Neural progenitor cell (in vitro differentiated cells): ENCODE measurements around the gene ATP13A3. TPM values are rescaled to one million over a fixed set of nuclear protein-coding genes. Genes with fewer than 3 reads are reported as not detected.

Source experiments
- DNase-seq: peaks from one replicate; pipeline ENCODE4 v3.0.0-alpha.2; 2016; ENCODE audit warnings: low spot score
- H2AFZ ChIP-seq: fragments of 200-600 bp; sonication (generic); replicated peaks from 2 replicates; pipeline ENCODE4 v1.6.1; 2016; ENCODE audit warnings: antibody characterized with exemption
- H3F3A ChIP-seq: fragments of 200-600 bp; sonication (generic); 2 replicates; pipeline ENCODE4 v1.6.1; 2016; ENCODE audit warnings: antibody characterized with exemption, low read depth
- H3K27ac ChIP-seq: fragments of 200-600 bp; sonication (generic); 2 replicates; pipeline ENCODE4 v1.5.1; 2016; ENCODE audit warnings: mild to moderate bottlenecking
- H3K27me3 ChIP-seq: fragments of 200-600 bp; sonication (generic); 2 replicates; pipeline ENCODE4 v1.6.1; 2016; ENCODE audit warnings: mild to moderate bottlenecking, moderate library complexity
- H3K36me3 ChIP-seq: fragments of 200-600 bp; sonication (generic); 2 replicates; pipeline ENCODE4 v1.5.1; 2016
- H3K4me1 ChIP-seq: fragments of 200-600 bp; sonication (generic); 2 replicates; pipeline ENCODE4 v1.6.1; 2016; ENCODE audit warnings: mixed run types
- H3K4me2 ChIP-seq: fragments of 200-600 bp; sonication (generic); 2 replicates; pipeline ENCODE4 v1.6.1; 2016
- H3K4me3 ChIP-seq: fragments of 200-600 bp; sonication (generic); 2 replicates; pipeline ENCODE4 v1.5.1; 2016
- H3K79me2 ChIP-seq: fragments of 200-600 bp; sonication (generic); 2 replicates; pipeline ENCODE4 v1.6.1; 2016; ENCODE audit warnings: low read depth
- H3K9ac ChIP-seq: fragments of 200-600 bp; sonication (generic); 2 replicates; pipeline ENCODE4 v1.6.1; 2016
- H3K9me3 ChIP-seq: fragments of 200-600 bp; sonication (generic); 2 replicates; pipeline ENCODE4 v1.5.1; 2016; ENCODE audit warnings: low read depth
- H4K20me1 ChIP-seq: fragments of 200-600 bp; sonication (generic); 2 replicates; pipeline ENCODE4 v1.6.1; 2016; ENCODE audit warnings: low read depth
- H3K27ac Mint-ChIP-seq: 3 replicates; pipeline ENCODE4 v1.8.0; 2021; ENCODE audit warnings: mixed read lengths
- H3K27me3 Mint-ChIP-seq: 2 replicates; pipeline ENCODE4 v1.8.0; 2022; ENCODE audit warnings: low read depth, mild to moderate bottlenecking, inconsistent platforms, moderate library complexity, mixed read lengths; ENCODE audit not compliant: insufficient read depth
- H3K36me3 Mint-ChIP-seq: 3 replicates; pipeline ENCODE4 v1.8.0; 2021; ENCODE audit warnings: mixed read lengths
- H3K4me1 Mint-ChIP-seq: 3 replicates; pipeline ENCODE4 v1.8.0; 2021; ENCODE audit warnings: mixed read lengths
- H3K4me3 Mint-ChIP-seq: 3 replicates; pipeline ENCODE4 v1.8.0; 2021; ENCODE audit warnings: mild to moderate bottlenecking, moderate library complexity, mixed read lengths
- H3K9me3 Mint-ChIP-seq: 3 replicates; pipeline ENCODE4 v1.8.0; 2020; ENCODE audit warnings: mixed read lengths
- EZH2 ChIP-seq: fragments of 200-600 bp; sonication (generic); IDR thresholded peaks from 2 replicates; pipeline ENCODE4 v1.6.1; 2017; ENCODE audit warnings: antibody characterized with exemption, mild to moderate bottlenecking, moderate library complexity
- EZH2phosphoT487 ChIP-seq: fragments of 200-600 bp; sonication (generic); IDR thresholded peaks from 2 replicates; pipeline ENCODE4 v1.6.1; 2017; ENCODE audit warnings: antibody characterized with exemption
- total RNA-seq: library from RNA; depleted of rRNA; stranded (reverse); fragments of >200 nt; gene quantifications from 2 replicates; pipeline ENCODE4 v1.2.3, GENCODE V29; 2015; ENCODE audit warnings: low replicate concordance
- TF ChIP-seq, protein P1 (sequence below): fragments of 200-600 bp; sonication (generic); IDR thresholded peaks from 2 replicates; pipeline ENCODE4 v1.5.1; 2017; ENCODE audit warnings: antibody characterized with exemption, mild to moderate bottlenecking

Gene ATP13A3
- total RNA-seq, 1 donor from 2014 or later: 105 TPM

DNA sequence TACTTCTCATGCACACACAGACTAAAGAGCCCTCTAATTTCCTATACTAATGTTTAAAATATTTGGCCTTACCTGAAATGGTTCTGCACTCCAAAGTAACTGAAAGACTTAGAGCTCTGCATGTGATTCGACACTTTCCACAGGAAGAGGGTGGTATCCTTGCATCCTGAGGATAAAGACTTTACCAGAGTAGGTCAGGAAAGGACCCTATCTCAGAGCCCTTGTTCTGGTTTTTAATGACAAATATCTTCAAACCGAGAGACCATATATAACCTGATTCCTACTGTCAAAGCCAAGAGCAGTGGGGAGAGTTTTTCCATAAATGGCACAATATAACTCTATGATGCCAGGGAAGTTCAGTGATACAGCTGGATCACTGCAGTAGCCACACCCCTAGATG is 87.6 kb downstream of the ATP13A3 start, which contains the start of gene GP5:
GP5 (minus strand) TSS at position 101 of the 400 bp plus-strand sequence. CDS start 984 bp downstream, outside the sequence.
- Histone ChIP-seq H3K36me3 (no peaks in the 10 kb centered on the region), H3F3A (peaks cover 42% of the 10 kb centered on the region), H3K27ac (no peak within 1 kb of the TSS), H3K9me3 (no peaks in the 10 kb centered on the region), H3K9ac (no peak within 1 kb of the TSS), H3K27me3 (peaks cover 56% of the 10 kb centered on the region), H3K4me2 (peak within 1 kb of the TSS; percentile 59), H4K20me1 (no peaks in the 10 kb centered on the region), H3K4me1 (peaks cover 8% of the 10 kb centered on the region), H3K79me2 (no peaks in the 10 kb centered on the region), H3K4me3 (peak within 1 kb of the TSS; percentile 26), H2AFZ (peak within 1 kb of the TSS; percentile 53)
- TF ChIP-seq EZH2 (no peak), EZH2phosphoT487 (no peak)
- TF ChIP-seq, protein P1, sequence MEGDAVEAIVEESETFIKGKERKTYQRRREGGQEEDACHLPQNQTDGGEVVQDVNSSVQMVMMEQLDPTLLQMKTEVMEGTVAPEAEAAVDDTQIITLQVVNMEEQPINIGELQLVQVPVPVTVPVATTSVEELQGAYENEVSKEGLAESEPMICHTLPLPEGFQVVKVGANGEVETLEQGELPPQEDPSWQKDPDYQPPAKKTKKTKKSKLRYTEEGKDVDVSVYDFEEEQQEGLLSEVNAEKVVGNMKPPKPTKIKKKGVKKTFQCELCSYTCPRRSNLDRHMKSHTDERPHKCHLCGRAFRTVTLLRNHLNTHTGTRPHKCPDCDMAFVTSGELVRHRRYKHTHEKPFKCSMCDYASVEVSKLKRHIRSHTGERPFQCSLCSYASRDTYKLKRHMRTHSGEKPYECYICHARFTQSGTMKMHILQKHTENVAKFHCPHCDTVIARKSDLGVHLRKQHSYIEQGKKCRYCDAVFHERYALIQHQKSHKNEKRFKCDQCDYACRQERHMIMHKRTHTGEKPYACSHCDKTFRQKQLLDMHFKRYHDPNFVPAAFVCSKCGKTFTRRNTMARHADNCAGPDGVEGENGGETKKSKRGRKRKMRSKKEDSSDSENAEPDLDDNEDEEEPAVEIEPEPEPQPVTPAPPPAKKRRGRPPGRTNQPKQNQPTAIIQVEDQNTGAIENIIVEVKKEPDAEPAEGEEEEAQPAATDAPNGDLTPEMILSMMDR: no peak
- Mint-ChIP-seq H3K9me3 (no peaks in the 10 kb centered on the region), H3K27me3 (peaks cover 8% of the 10 kb centered on the region), H3K4me1 (peaks cover 30% of the 10 kb centered on the region), H3K27ac (peak within 1 kb of the TSS; percentile 84), H3K36me3 (peaks cover 2% of the 10 kb centered on the region), H3K4me3 (no peak within 1 kb of the TSS)
- no peak for DNase-seq

- Histone ChIP-seq H3K79me2 (no peaks in the 10 kb centered on the region), H3K4me3 (peak overlapping the region; percentile 26), H3K4me2 (peak overlapping the region; percentile 59), H2AFZ (peak overlapping the region; percentile 53), H3K9ac (no peak overlapping the region), H3K4me1 (peaks cover 8% of the 10 kb centered on the region), H3K27ac (no peak overlapping the region), H3K36me3 (no peaks in the 10 kb centered on the region), H3K9me3 (no peaks in the 10 kb centered on the region), H3K27me3 (peaks cover 56% of the 10 kb centered on the region), H4K20me1 (no peaks in the 10 kb centered on the region), H3F3A (peaks cover 29% of the 10 kb centered on the region)
- peaks cover 30% of the 10 kb centered on the region for H3K4me1 Mint-ChIP-seq
- H3K36me3 Mint-ChIP-seq: peaks cover 2% of the 10 kb centered on the region
- H3K27me3 Mint-ChIP-seq: peaks cover 8% of the 10 kb centered on the region
- no peak overlapping the region for H3K27ac Mint-ChIP-seq
- no peak for DNase-seq
- H3K9me3 Mint-ChIP-seq: no peaks in the 10 kb centered on the region
- TF ChIP-seq, protein P1: no peak
- TF ChIP-seq EZH2phosphoT487 (peak; percentile 53), EZH2 (peak; percentile 25)
- no peak overlapping the region for H3K4me3 Mint-ChIP-seq
These were observed 89.0 kb downstream of the ATP13A3 start for GRCh38 chr3:194397757-194398312.

- peak overlapping the region; percentile 26 for H3K4me3 ChIP-seq
- no peaks in the 10 kb centered on the region for H3K36me3 ChIP-seq
- peaks cover 27% of the 10 kb centered on the region for H3K4me1 Mint-ChIP-seq
- peaks cover 8% of the 10 kb centered on the region for H3K27me3 Mint-ChIP-seq
- H3K27ac ChIP-seq: no peak overlapping the region
- H4K20me1 ChIP-seq: no peaks in the 10 kb centered on the region
- H3K9ac ChIP-seq: no peak overlapping the region
- H3K36me3 Mint-ChIP-seq: peaks cover 2% of the 10 kb centered on the region
- peaks cover 26% of the 10 kb centered on the region for H3F3A ChIP-seq
- no peak overlapping the region for H3K27ac Mint-ChIP-seq
- H3K79me2 ChIP-seq: no peaks in the 10 kb centered on the region
- H3K9me3 ChIP-seq: no peaks in the 10 kb centered on the region
- peak overlapping the region; percentile 53 for H2AFZ ChIP-seq
- no peaks in the 10 kb centered on the region for H3K9me3 Mint-ChIP-seq
- no peak for DNase-seq
- peak overlapping the region; percentile 59 for H3K4me2 ChIP-seq
- peaks cover 8% of the 10 kb centered on the region for H3K4me1 ChIP-seq
- H3K4me3 Mint-ChIP-seq: no peak overlapping the region
- TF ChIP-seq, protein P1: no peak
- peak; percentile 36 for TF ChIP-seq EZH2
- peak; percentile 54 for TF ChIP-seq EZH2phosphoT487
- peaks cover 56% of the 10 kb centered on the region for H3K27me3 ChIP-seq
These were observed 89.7 kb downstream of the ATP13A3 start for GRCh38 chr3:194396859-194397756.
